ENCODE measurements around the gene PARD3B.

Gene PARD3B

DNA sequence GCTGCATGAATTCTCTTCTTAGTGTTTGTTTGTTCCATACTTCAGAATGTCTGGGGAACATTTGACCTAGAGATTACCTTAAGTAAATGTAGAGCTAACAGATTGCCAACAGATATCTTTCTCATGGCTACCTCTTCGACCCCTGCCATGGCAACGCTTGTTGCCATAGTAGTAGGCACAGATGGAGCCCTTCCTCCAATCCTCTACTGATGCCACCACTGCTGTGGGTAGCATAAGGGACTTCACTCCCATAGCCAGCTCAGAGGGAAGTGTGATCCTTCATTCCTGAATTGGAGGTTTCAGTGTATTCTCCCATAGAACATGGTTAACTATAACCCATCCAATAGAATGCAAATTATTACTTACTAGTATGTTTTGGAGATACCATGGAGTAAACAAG lies 593.5 kb downstream of the PARD3B start:
- no peak for TF ChIP-seq CTCF (IDR thresholded peaks at IDR 0.05; ENCODE audit: control insufficient read depth, extremely low read depth, insufficient read depth)
- no peak overlapping the region for H3K4me3 ChIP-seq (ENCODE audit: low read depth, low read length)
- no peak for DNase-seq (ENCODE audit: low read depth)

- no peak for TF ChIP-seq CTCF (IDR thresholded peaks at IDR 0.05; ENCODE audit: control insufficient read depth, extremely low read depth, insufficient read depth)
- no peak overlapping the region for H3K4me3 ChIP-seq (ENCODE audit: low read depth, low read length)
- no peak for DNase-seq (ENCODE audit: low read depth)
Measured at GRCh38 chr2:205139822-205140463, 594.7 kb downstream of the PARD3B start.

- no peak overlapping the region for H3K4me3 ChIP-seq (ENCODE audit: low read depth, low read length)
- DNase-seq (ENCODE audit: low read depth), result no peak
- TF ChIP-seq CTCF (IDR thresholded peaks at IDR 0.05; ENCODE audit: control insufficient read depth, extremely low read depth, insufficient read depth), result no peak
Measured at GRCh38 chr2:205141381-205141780, 596.1 kb downstream of the PARD3B start.

DNA sequence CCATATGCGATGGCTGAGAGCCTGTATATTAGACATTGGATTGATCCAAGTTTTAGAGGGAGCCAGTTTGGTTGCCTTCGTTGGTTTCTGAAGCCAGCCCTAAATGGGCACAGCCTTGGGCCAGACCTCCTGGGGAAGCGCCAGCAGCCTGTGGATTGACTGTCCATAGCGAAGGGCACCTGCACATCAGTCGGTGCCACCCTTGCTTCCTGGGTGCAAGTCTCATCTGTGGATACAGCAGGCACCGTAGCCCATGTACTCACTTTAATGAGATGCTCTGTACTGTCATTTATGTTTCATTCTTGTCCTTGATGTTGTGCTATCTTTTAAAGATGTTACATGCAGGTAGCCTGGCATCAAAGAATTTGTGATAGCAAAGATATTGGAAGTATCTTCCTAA lies 600.6 kb downstream of the PARD3B start:
- TF ChIP-seq CTCF (IDR thresholded peaks at IDR 0.05; ENCODE audit: control insufficient read depth, extremely low read depth, insufficient read depth), result no peak
- H3K4me3 ChIP-seq (ENCODE audit: low read depth, low read length), result no peak overlapping the region
- DNase-seq (ENCODE audit: low read depth), result no peak

DNA sequence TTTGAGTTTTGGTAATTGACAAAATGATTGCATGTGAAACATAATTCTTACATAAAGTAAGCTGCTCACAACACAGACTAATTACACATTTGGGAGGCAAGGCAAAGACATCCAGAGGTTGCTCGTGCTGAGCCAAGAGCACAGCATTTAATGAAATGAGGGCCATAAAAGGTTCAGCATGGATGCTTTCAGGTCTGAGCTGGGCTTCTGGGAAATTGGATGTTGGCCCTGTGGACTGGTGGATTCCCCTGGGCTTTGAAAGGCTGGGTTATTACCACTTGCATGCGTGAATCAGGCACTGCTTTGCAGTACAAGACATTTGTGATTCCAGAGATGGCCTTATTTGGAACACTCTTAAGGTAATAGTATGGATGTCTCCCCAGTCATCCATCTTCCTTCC lies 603.5 kb downstream of the PARD3B start:
- H3K4me3 ChIP-seq (ENCODE audit: low read depth, low read length), result no peak overlapping the region
- no peak for TF ChIP-seq CTCF (IDR thresholded peaks at IDR 0.05; ENCODE audit: control insufficient read depth, extremely low read depth, insufficient read depth)
- DNase-seq (ENCODE audit: low read depth), result no peak

- no peak for TF ChIP-seq CTCF (IDR thresholded peaks at IDR 0.05; ENCODE audit: control insufficient read depth, extremely low read depth, insufficient read depth)
- DNase-seq (ENCODE audit: low read depth), result no peak
Measured at GRCh38 chr2:205156457-205156856, 611.2 kb downstream of the PARD3B start.

GRCh38 chr2:205158404-205158803 lies 613.1 kb downstream of the PARD3B start:
- no peak for DNase-seq (ENCODE audit: low read depth)
- no peak overlapping the region for H3K4me3 ChIP-seq (ENCODE audit: low read depth, low read length)

More at GRCh38 chr2:205156457-205156856, 611.2 kb downstream of the PARD3B start:
- no peak overlapping the region for H3K4me3 ChIP-seq (ENCODE audit: low read depth, low read length)

More at GRCh38 chr2:205158404-205158803, 613.1 kb downstream of the PARD3B start:
- TF ChIP-seq CTCF (IDR thresholded peaks at IDR 0.05; ENCODE audit: control insufficient read depth, extremely low read depth, insufficient read depth), result no peak
